T-helper 1 cell treated with Interleukin-12 subunit alpha and Interleukin-12 subunit beta and Interleukin-4 antibody, amounts not matched to agents 30 μg/mL and 1 μg/mL, for 36 hours (primary cell): ENCODE results near the gene FGD5.

Experiments
- H3K27ac Mint-ChIP-seq: one replicate; pipeline ENCODE4 v1.8.0; 2021; ENCODE audit warnings: mild to moderate bottlenecking, mixed read lengths
- H3K27me3 Mint-ChIP-seq: one replicate; pipeline ENCODE4 v1.8.0; 2021; ENCODE audit warnings: low read depth, mixed read lengths
- H3K36me3 Mint-ChIP-seq: one replicate; pipeline ENCODE4 v1.8.0; 2021; ENCODE audit warnings: low read depth, mixed read lengths
- H3K4me1 Mint-ChIP-seq: one replicate; pipeline ENCODE4 v1.8.0; 2021; ENCODE audit warnings: low read depth, mixed read lengths
- H3K4me3 Mint-ChIP-seq: one replicate; pipeline ENCODE4 v1.8.0; 2021; ENCODE audit warnings: mild to moderate bottlenecking, moderate library complexity, mixed read lengths
- H3K9me3 Mint-ChIP-seq: one replicate; pipeline ENCODE4 v1.8.0; 2021; ENCODE audit warnings: mixed read lengths

FGD5 gene

GRCh38 chr3:14794435-14794834, 24.3 kb upstream of the FGD5 start:
- no peaks in the 10 kb centered on the region for H3K9me3 Mint-ChIP-seq

GRCh38 chr3:14795996-14796395, 22.8 kb upstream of the FGD5 start:
- H3K4me3 Mint-ChIP-seq, result no peak overlapping the region
- H3K27ac Mint-ChIP-seq, result no peak overlapping the region
- peaks cover 27% of the 10 kb centered on the region for H3K27me3 Mint-ChIP-seq
- H3K36me3 Mint-ChIP-seq, result no peaks in the 10 kb centered on the region
- no peaks in the 10 kb centered on the region for H3K9me3 Mint-ChIP-seq
- no peaks in the 10 kb centered on the region for H3K4me1 Mint-ChIP-seq

More at GRCh38 chr3:14794435-14794834, 24.3 kb upstream of the FGD5 start:
- no peak overlapping the region for H3K27ac Mint-ChIP-seq
- H3K27me3 Mint-ChIP-seq, result peaks cover 34% of the 10 kb centered on the region
- H3K4me1 Mint-ChIP-seq, result no peaks in the 10 kb centered on the region
- no peak overlapping the region for H3K4me3 Mint-ChIP-seq
- H3K36me3 Mint-ChIP-seq, result no peaks in the 10 kb centered on the region

- peaks cover 21% of the 10 kb centered on the region for H3K27me3 Mint-ChIP-seq
- no peaks in the 10 kb centered on the region for H3K4me1 Mint-ChIP-seq
- no peaks in the 10 kb centered on the region for H3K9me3 Mint-ChIP-seq
Measured at GRCh38 chr3:14796403-14797077, 22.2 kb upstream of the FGD5 start.

GRCh38 chr3:14797731-14798130, 21.0 kb upstream of the FGD5 start:
- H3K4me1 Mint-ChIP-seq, result no peaks in the 10 kb centered on the region
- no peak overlapping the region for H3K27ac Mint-ChIP-seq

More at GRCh38 chr3:14796403-14797077, 22.2 kb upstream of the FGD5 start:
- Mint-ChIP-seq H3K27ac (no peak overlapping the region), H3K4me3 (no peak overlapping the region), H3K36me3 (no peaks in the 10 kb centered on the region)

GRCh38 chr3:14798231-14798630, 20.5 kb upstream of the FGD5 start:
- Mint-ChIP-seq H3K4me1 (no peaks in the 10 kb centered on the region), H3K36me3 (no peaks in the 10 kb centered on the region), H3K9me3 (no peaks in the 10 kb centered on the region), H3K27ac (no peak overlapping the region), H3K27me3 (peaks cover 21% of the 10 kb centered on the region), H3K4me3 (no peak overlapping the region)

More at GRCh38 chr3:14797731-14798130, 21.0 kb upstream of the FGD5 start:
- Mint-ChIP-seq H3K27me3 (peaks cover 21% of the 10 kb centered on the region), H3K36me3 (no peaks in the 10 kb centered on the region), H3K4me3 (no peak overlapping the region), H3K9me3 (no peaks in the 10 kb centered on the region)

- H3K9me3 Mint-ChIP-seq, result no peaks in the 10 kb centered on the region
- H3K4me1 Mint-ChIP-seq, result peaks cover 3% of the 10 kb centered on the region
- H3K27ac Mint-ChIP-seq, result no peak overlapping the region
- no peak overlapping the region for H3K4me3 Mint-ChIP-seq
- no peaks in the 10 kb centered on the region for H3K36me3 Mint-ChIP-seq
- H3K27me3 Mint-ChIP-seq, result peaks cover 17% of the 10 kb centered on the region
Measured at GRCh38 chr3:14799146-14799545, 19.6 kb upstream of the FGD5 start.

GRCh38 chr3:14801031-14801430, 17.7 kb upstream of the FGD5 start:
- H3K9me3 Mint-ChIP-seq, result no peaks in the 10 kb centered on the region
- H3K27me3 Mint-ChIP-seq, result peaks cover 13% of the 10 kb centered on the region
- no peaks in the 10 kb centered on the region for H3K36me3 Mint-ChIP-seq
- H3K27ac Mint-ChIP-seq, result no peak overlapping the region
- no peak overlapping the region for H3K4me3 Mint-ChIP-seq
- peaks cover 7% of the 10 kb centered on the region for H3K4me1 Mint-ChIP-seq

- H3K4me1 Mint-ChIP-seq, result peaks cover 10% of the 10 kb centered on the region
- H3K9me3 Mint-ChIP-seq, result no peaks in the 10 kb centered on the region
- H3K4me3 Mint-ChIP-seq, result no peak overlapping the region
- H3K36me3 Mint-ChIP-seq, result no peaks in the 10 kb centered on the region
- H3K27ac Mint-ChIP-seq, result no peak overlapping the region
- peaks cover 16% of the 10 kb centered on the region for H3K27me3 Mint-ChIP-seq
Measured at GRCh38 chr3:14801668-14802380, 16.9 kb upstream of the FGD5 start.

GRCh38 chr3:14802381-14802731, 16.4 kb upstream of the FGD5 start:
- H3K27ac Mint-ChIP-seq, result no peak overlapping the region
- no peak overlapping the region for H3K4me3 Mint-ChIP-seq
- H3K36me3 Mint-ChIP-seq, result no peaks in the 10 kb centered on the region
- no peaks in the 10 kb centered on the region for H3K9me3 Mint-ChIP-seq
- peaks cover 10% of the 10 kb centered on the region for H3K4me1 Mint-ChIP-seq
- peaks cover 21% of the 10 kb centered on the region for H3K27me3 Mint-ChIP-seq

GRCh38 chr3:14803101-14803980, 15.4 kb upstream of the FGD5 start:
- no peak overlapping the region for H3K4me3 Mint-ChIP-seq
- H3K36me3 Mint-ChIP-seq, result no peaks in the 10 kb centered on the region
- peaks cover 10% of the 10 kb centered on the region for H3K4me1 Mint-ChIP-seq
- no peak overlapping the region for H3K27ac Mint-ChIP-seq
- no peaks in the 10 kb centered on the region for H3K9me3 Mint-ChIP-seq
- peaks cover 29% of the 10 kb centered on the region for H3K27me3 Mint-ChIP-seq

- Mint-ChIP-seq H3K9me3 (no peaks in the 10 kb centered on the region), H3K27me3 (peaks cover 38% of the 10 kb centered on the region), H3K4me1 (peaks cover 10% of the 10 kb centered on the region), H3K36me3 (no peaks in the 10 kb centered on the region), H3K4me3 (no peak overlapping the region), H3K27ac (no peak overlapping the region)
Measured at GRCh38 chr3:14803981-14804834, 14.6 kb upstream of the FGD5 start.

- H3K9me3 Mint-ChIP-seq, result no peaks in the 10 kb centered on the region
- no peaks in the 10 kb centered on the region for H3K36me3 Mint-ChIP-seq
- peaks cover 10% of the 10 kb centered on the region for H3K4me1 Mint-ChIP-seq
- no peak overlapping the region for H3K27ac Mint-ChIP-seq
- peaks cover 43% of the 10 kb centered on the region for H3K27me3 Mint-ChIP-seq
- no peak overlapping the region for H3K4me3 Mint-ChIP-seq
Measured at GRCh38 chr3:14804835-14805780, 13.7 kb upstream of the FGD5 start.

GRCh38 chr3:14805961-14806537, 12.7 kb upstream of the FGD5 start:
- Mint-ChIP-seq H3K36me3 (no peaks in the 10 kb centered on the region), H3K9me3 (no peaks in the 10 kb centered on the region), H3K27me3 (peaks cover 46% of the 10 kb centered on the region), H3K27ac (no peak overlapping the region), H3K4me1 (peaks cover 10% of the 10 kb centered on the region), H3K4me3 (no peak overlapping the region)
